WTC11 (cell line): ENCODE data around the gene CYP4A22.
"Not testable (repeated sequence)": the region's sequence is repeated elsewhere in the genome, so short reads cannot be mapped to it uniquely, and the experiment has no call there.

Experiments
- ATF1 ChIP-seq: sonication (generic); formaldehyde crosslinking; IDR thresholded peaks from 2 replicates; pipeline ENCODE4 v1.8.1; 2023; ENCODE audit warnings: mild to moderate bottlenecking, moderate library complexity, missing genetic modification reagents
- CTCF ChIP-seq: fragments of 200-600 bp; IDR thresholded peaks from 2 replicates; pipeline ENCODE4 v1.8.0; 2022; ENCODE audit warnings: antibody characterized with exemption

DNA sequence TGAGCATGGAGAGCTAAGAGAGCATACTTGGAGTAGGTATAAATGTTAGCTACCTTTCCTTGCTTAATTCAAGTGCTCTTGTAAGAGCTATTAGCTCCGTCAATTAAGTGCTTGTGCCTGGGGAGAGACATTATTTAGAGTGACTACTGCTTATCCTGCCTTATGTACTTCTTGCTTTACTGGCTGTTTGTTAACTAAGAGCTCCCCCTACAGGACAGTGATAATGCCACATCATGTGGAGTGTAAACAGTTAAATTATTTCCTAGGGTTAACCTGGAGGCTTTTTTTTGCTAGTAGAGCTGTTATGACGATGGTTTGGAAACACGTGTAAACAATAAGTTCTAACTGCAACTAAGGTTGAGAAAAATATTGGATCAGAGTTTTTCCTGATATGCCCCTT, 45.8 kb upstream of the CYP4A22 start:
- TF ChIP-seq CTCF = peak; percentile 40
- TF ChIP-seq ATF1 (CRISPR knock-in tag) = not testable (repeated sequence)
